Ascending aorta (tissue), 2 donors: ENCODE measurements around the gene CBLC. TPM values are rescaled to one million over a fixed set of nuclear protein-coding genes. Genes with fewer than 3 reads are reported as not detected.

ENCODE experiments used
- DNase-seq, 2 donors: peaks; one replicate each; pipeline ENCODE4 v3.0.0-alpha.2; 2019; ENCODE audit warnings: low spot score in 2 of 2
- H3K27ac ChIP-seq, 2 donors: fragments of 200-600 bp; sonication (generic); one replicate each; pipeline ENCODE4 v1.5.1; 2016 to 2017; ENCODE audit warnings: mild to moderate bottlenecking in 1 of 2
- H3K27me3 ChIP-seq: fragments of 200-600 bp; sonication (generic); one replicate; pipeline ENCODE4 v1.5.1; 2017
- H3K36me3 ChIP-seq, 2 donors: fragments of 200-600 bp; sonication (generic); one replicate each; pipeline ENCODE4 v1.5.1; 2016
- H3K4me1 ChIP-seq, 2 donors: fragments of 200-600 bp; sonication (generic); one replicate each; pipeline ENCODE4 v1.5.1; 2016 to 2017; ENCODE audit warnings: mild to moderate bottlenecking in 1 of 2
- H3K4me3 ChIP-seq, 2 donors: fragments of 200-600 bp; sonication (generic); one replicate each; pipeline ENCODE4 v1.5.1; 2016 to 2017; ENCODE audit warnings: mild to moderate bottlenecking in 1 of 2
- H3K9me3 ChIP-seq, 2 donors: fragments of 200-600 bp; sonication (generic); one replicate each; pipeline ENCODE4 v1.5.1; 2016
- CTCF ChIP-seq, 3 experiments: fragments of 200-600 bp in 2 of 3; fragments of 450-650 bp in 1 of 3; sonication (generic) in 2 of 3; IDR thresholded peaks; one replicate each; pipeline ENCODE4 v1.5.1; 2016 to 2019; ENCODE audit warnings: antibody characterized with exemption in 3 of 3, mild to moderate bottlenecking in 1 of 3, moderate library complexity in 1 of 3
- intact Hi-C: fragments of 100-400 bp; cut with DNase I; formaldehyde crosslinking; loops from one replicate; pipeline ENCODE4 v1.15.1; 2023
- total RNA-seq: library from RNA; depleted of rRNA; stranded (reverse); fragments of >200 nt; gene quantifications from one replicate; pipeline ENCODE4 v1.1.0, GENCODE V29; 2016

CBLC gene
- total RNA-seq, 1 donor from 2014 or later, result not detected

- H3K9me3 ChIP-seq, result no peaks in the 10 kb centered on the region
- intact Hi-C loops, result loop anchor here (1.0 to 2.0 kb wide), 2 partner anchors 9 to 73 kb away; no protein-coding TSS in a partner anchor
- peaks cover 4 to 6% of the 10 kb centered on the region in 2 donors for H3K36me3 ChIP-seq
- no peaks in the 10 kb centered on the region for H3K27me3 ChIP-seq
- no peak for TF ChIP-seq CTCF (IDR thresholded peaks at IDR 0.05)
- H3K4me1 ChIP-seq, result peaks cover 18 to 32% of the 10 kb centered on the region in 2 donors
- peak overlapping the region; percentile 82 to 85 for H3K27ac ChIP-seq
- H3K4me3 ChIP-seq, result peak overlapping the region; percentile 75 to 83
- peak in 1 of 2 donors; percentile 78 for DNase-seq
Measured at GRCh38 chr19:44747739-44748425, 29.8 kb upstream of the CBLC start.

- intact Hi-C loops, result no loop called here
- Histone ChIP-seq H3K4me1 (peaks cover 13 to 33% of the 10 kb centered on the region in 2 donors), H3K36me3 (peaks cover 4 to 6% of the 10 kb centered on the region in 2 donors), H3K27me3 (no peaks in the 10 kb centered on the region), H3K9me3 (no peaks in the 10 kb centered on the region), H3K27ac (peak within 1 kb of the TSS; percentile 82 to 85), H3K4me3 (peak within 1 kb of the TSS; percentile 75 to 83)
- no peak for TF ChIP-seq CTCF (IDR thresholded peaks at IDR 0.05)
- peak in 1 of 2 donors; percentile 77 for DNase-seq
Measured at GRCh38 chr19:44748426-44749254, 29.1 kb upstream of the CBLC start, which contains the start of gene BCL3. BCL3 (plus strand) TSS chr19:44748708; CDS start chr19:44748791, 83 bp downstream.

GRCh38 chr19:44749292-44749691 lies 28.4 kb upstream of the CBLC start:
- Histone ChIP-seq H3K9me3 (no peaks in the 10 kb centered on the region), H3K27me3 (no peaks in the 10 kb centered on the region), H3K4me1 (peaks cover 13 to 38% of the 10 kb centered on the region in 2 donors), H3K4me3 (peak overlapping the region; percentile 75 to 83), H3K36me3 (peaks cover 4 to 6% of the 10 kb centered on the region in 2 donors), H3K27ac (peak overlapping the region; percentile 82 to 85)
- TF ChIP-seq CTCF (IDR thresholded peaks at IDR 0.05), result no peak
- DNase-seq, result no peak
- intact Hi-C loops, result no loop called here

- TF ChIP-seq CTCF (IDR thresholded peaks at IDR 0.05), result no peak
Measured at GRCh38 chr19:44749994-44750393, 27.7 kb upstream of the CBLC start.

GRCh38 chr19:44752123-44752815 lies 25.4 kb upstream of the CBLC start:
- no peak for TF ChIP-seq CTCF (IDR thresholded peaks at IDR 0.05)
- H3K27ac ChIP-seq, result peak overlapping the region; percentile 84 to 91
- H3K36me3 ChIP-seq, result peaks cover 4 to 6% of the 10 kb centered on the region in 2 donors
- H3K4me1 ChIP-seq, result peaks cover 22 to 57% of the 10 kb centered on the region in 2 donors
- H3K9me3 ChIP-seq, result no peaks in the 10 kb centered on the region
- no peaks in the 10 kb centered on the region for H3K27me3 ChIP-seq
- peak overlapping the region; percentile 41 to 57 for H3K4me3 ChIP-seq
- intact Hi-C loops, result no loop called here
- no peak for DNase-seq

More at GRCh38 chr19:44749994-44750393, 27.7 kb upstream of the CBLC start:
- H3K27me3 ChIP-seq, result no peaks in the 10 kb centered on the region
- H3K4me1 ChIP-seq, result peaks cover 19 to 41% of the 10 kb centered on the region in 2 donors
- H3K4me3 ChIP-seq, result peak overlapping the region; percentile 75 to 83
- DNase-seq, result no peak
- H3K36me3 ChIP-seq, result peaks cover 4 to 6% of the 10 kb centered on the region in 2 donors
- intact Hi-C loops, result no loop called here
- no peaks in the 10 kb centered on the region for H3K9me3 ChIP-seq
- H3K27ac ChIP-seq, result peak overlapping the region; percentile 82 to 85
